Activated T-cell treated with anti-CD3 and anti-CD28 coated beads for 48 hours (primary cell): ENCODE data around the gene TMTC2.

ENCODE experiments used
- DNase-seq: peaks from one replicate; pipeline ENCODE4 v3.0.0-alpha.2; 2020; ENCODE audit warnings: low read depth

TMTC2 gene

GRCh38 chr12:83140135-83140534 lies 453.4 kb downstream of the TMTC2 start:
- DNase-seq, result no peak

GRCh38 chr12:83141460-83141994 lies 454.8 kb downstream of the TMTC2 start:
- no peak for DNase-seq

DNA sequence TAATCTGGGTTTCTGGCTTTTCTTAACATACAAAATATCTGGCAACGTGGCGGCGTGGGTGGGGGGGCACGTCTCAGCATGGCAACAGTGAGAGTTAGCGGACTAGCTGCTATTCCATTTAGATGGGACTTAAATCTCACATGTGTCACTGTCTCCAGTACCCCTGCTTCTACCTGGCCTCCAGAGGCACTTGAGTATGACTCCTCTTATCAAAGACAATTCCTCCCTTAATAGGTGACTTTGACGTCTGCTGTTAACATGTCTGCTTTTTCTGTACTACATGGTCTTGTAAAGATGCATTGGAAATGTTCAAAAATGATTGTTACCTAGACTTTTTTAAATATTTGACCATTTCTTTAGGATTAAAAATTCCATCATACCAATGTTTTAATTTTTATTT lies 456.2 kb downstream of the TMTC2 start:
- no peak for DNase-seq

DNA sequence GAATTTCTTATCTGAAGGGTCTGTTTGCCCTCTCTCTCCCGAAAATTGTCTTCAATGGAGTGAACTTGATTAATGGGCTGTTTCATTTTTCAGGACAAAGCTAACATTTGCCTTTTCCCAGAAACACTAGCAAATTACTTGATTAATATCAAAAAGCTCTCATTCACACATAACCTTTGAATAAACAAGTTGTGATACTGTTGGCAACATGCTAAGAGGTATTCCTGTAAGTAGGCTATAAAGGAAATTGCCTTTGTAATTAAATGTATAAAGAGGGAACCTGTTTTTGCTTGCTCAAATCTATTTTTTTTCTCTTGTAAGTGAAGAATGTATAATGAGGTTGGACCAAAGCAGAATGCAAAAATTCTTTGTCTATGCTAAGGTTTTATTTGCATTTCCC lies 457.2 kb downstream of the TMTC2 start:
- DNase-seq, result no peak

GRCh38 chr12:83145325-83145840 lies 458.7 kb downstream of the TMTC2 start:
- no peak for DNase-seq

DNA sequence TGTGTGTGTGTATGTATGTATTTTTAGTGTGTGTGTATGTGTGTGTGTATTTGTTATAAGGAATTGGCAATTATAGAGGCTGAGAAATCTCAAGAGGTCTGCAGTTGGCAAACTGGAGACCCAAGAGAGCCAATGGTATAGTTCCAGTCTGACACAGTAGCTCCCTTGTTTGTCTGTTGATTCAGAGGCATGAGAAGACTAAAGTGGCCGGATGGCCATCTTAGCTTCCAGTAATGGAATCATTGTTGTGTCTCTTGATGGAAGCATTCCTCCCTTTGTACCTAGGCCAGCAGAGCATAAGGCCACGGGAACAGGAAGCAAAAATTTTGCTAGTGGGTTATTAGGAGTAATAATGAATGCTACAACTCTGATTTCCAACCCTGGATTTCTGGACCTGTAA lies 460.6 kb downstream of the TMTC2 start:
- no peak for DNase-seq

DNA sequence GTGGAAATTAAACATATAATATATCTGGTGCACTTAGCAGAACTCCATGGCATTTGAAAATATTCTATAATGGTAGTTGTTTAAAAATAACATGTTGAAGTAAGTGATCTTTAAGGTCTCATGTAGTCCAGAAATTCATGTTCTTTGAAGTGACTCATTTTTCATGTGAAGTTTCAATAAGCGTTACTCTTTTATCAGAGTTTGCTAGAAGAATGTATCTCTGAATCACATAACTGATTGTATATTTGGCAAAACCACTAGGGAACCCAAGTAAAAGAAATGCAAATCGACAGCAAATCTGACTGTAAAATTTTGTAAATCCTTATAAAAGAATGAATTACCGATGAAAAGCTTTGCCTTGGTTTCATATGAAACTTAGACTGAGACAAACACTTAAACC lies 463.3 kb downstream of the TMTC2 start:
- DNase-seq, result no peak

- DNase-seq, result no peak
These were observed 463.9 kb downstream of the TMTC2 start for GRCh38 chr12:83150465-83151189.

GRCh38 chr12:83153177-83153576 lies 466.5 kb downstream of the TMTC2 start:
- DNase-seq, result no peak

- no peak for DNase-seq
These were observed 470.1 kb downstream of the TMTC2 start for GRCh38 chr12:83156815-83157214.

- DNase-seq, result no peak
These were observed 470.9 kb downstream of the TMTC2 start for GRCh38 chr12:83157604-83158003.

- DNase-seq, result no peak
These were observed 472.0 kb downstream of the TMTC2 start for GRCh38 chr12:83158613-83159207.

DNA sequence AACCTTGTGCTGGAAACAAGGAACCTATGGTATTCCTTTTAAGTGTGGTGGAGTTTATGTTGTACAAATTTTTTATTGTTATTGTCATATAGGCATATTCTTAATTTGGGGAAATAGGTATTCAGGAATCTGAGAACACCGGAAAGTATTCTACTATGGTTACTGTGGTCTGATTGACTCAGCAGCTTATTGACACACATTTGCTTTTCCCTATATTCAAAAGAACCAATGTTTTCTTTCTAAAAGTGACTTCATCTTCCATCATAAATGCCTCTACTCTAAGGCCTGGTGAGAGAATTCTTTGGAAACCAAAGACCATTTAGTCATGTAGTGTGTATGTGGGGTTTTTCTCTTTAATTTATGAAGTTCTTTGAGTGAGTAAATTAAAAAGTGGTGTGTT lies 474.8 kb downstream of the TMTC2 start:
- DNase-seq, result no peak

DNA sequence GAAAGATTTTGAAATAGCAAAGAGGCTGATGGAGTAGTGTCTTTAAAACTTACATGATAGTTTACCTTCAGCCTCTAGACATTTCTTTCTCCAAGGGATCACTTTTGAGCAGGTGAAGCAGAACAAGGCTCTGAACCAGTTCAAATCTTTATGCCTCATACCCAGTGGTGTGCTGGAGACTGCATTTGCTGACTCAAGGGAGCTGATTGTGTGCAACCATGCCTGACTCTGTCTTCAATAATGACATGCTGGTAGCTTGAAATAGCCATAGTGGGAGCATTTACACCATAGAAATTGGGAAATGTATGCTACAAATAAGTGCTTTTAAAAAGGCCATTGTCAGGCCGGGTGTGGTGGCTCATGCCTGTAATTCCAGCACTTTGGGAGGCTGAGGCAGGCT lies 482.0 kb downstream of the TMTC2 start:
- no peak for DNase-seq

DNA sequence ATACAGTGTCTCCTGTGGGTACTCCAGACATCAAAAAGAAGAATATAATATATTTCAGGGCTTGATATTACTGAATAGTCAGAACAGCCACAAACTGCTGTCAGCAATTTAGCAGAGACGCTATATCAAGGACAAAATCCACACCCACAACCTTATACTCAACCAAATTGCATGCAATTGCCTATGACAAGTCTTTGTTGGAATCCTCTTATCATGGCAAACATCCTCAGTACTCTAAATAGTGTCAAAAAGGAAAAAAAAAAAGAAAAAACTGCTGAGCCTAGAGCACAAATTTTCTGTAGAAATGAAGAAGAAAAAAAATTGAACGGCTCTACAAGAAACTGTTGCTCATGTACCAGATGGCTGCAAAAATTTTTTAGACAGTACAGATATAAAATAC lies 485.7 kb downstream of the TMTC2 start:
- no peak for DNase-seq

- no peak for DNase-seq
These were observed 486.4 kb downstream of the TMTC2 start for GRCh38 chr12:83172866-83173649.

- DNase-seq, result no peak
These were observed 493.3 kb downstream of the TMTC2 start for GRCh38 chr12:83179999-83180398.

DNA sequence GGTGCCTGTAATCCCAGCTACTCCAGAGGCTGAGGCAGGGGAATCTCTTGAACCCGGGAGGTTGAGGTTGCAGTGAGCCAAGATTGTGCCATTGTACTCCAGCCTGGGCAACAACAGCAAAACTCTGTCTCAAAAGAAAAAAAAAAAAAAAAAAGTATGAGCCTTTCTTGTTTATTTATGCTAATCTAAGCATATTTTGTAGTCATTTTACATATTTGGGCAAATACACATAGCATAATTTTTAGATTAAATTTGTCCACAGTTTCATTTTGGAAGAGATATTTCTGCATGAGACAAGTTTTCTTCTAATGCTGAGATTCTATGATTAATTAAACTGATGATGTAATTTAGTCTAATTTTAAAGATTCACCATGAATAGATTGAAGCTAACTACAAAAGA lies 494.4 kb downstream of the TMTC2 start:
- no peak for DNase-seq

GRCh38 chr12:83183132-83183531 lies 496.4 kb downstream of the TMTC2 start:
- DNase-seq, result no peak
